ENCODE results near the gene GTF3C1. TPM values are rescaled to one million over a fixed set of nuclear protein-coding genes. Genes with fewer than 3 reads are reported as not detected.

GTF3C1 gene
- total and polyA plus RNA-seq, 2 donors (not counting 1 experiment from before 2014, with no cell fraction given) = 31.2 to 49.6 TPM

- Mint-ChIP-seq H3K4me1 (no peaks in the 10 kb centered on the region), H3K27ac (no peak overlapping the region), H3K27me3 (no peaks in the 10 kb centered on the region), H3K4me3 (no peak overlapping the region), H3K9me3 (ENCODE audit: insufficient read depth) (no peaks in the 10 kb centered on the region)
- Histone ChIP-seq H4K20me1 (ENCODE audit: control insufficient read depth, insufficient read depth, low read length, poor library complexity, severe bottlenecking) (no peaks in the 10 kb centered on the region), H3K27me3 (replicated peaks in 1 of 4; ENCODE audit: control extremely low read depth in 1 of 4, control insufficient read depth in 3 of 4, insufficient read depth in 4 of 4, low read length in 3 of 4) (no peaks in the 10 kb centered on the region), H3K4me2 (replicated peaks; ENCODE audit: low read depth, low read length, poor library complexity, severe bottlenecking) (no peak overlapping the region), H3K79me2 (ENCODE audit: control insufficient read depth, insufficient read depth, low read length) (no peaks in the 10 kb centered on the region), H3K4me1 (ENCODE audit: control insufficient read depth in 2 of 2, insufficient read depth in 2 of 2, low read length in 2 of 2) (no peaks in the 10 kb centered on the region), H3K4me3 (ENCODE audit: control extremely low read depth in 1 of 5, extremely low read depth in 1 of 5, insufficient read depth in 1 of 5, low read depth in 2 of 5, low read length in 4 of 5) (no peak overlapping the region), H3K9ac (ENCODE audit: low read length) (no peak overlapping the region), H2AFZ (ENCODE audit: insufficient read depth, low read depth, low read length, poor library complexity, severe bottlenecking) (no peak overlapping the region), H3K9me3 (ENCODE audit: control extremely low read depth in 1 of 3, control insufficient read depth in 2 of 3, insufficient read depth in 1 of 3, low read length in 2 of 3) (peaks cover 0 to 10% (median 0%) of the 10 kb centered on the region in 3 donors), H3K27ac (ENCODE audit: low read length in 2 of 2) (no peak overlapping the region), H3K36me3 (replicated peaks in 1 of 2; ENCODE audit: control extremely low read depth in 1 of 2, control insufficient read depth in 1 of 2, extremely low read depth in 1 of 2, insufficient read depth in 2 of 2, low read length in 1 of 2) (peaks cover 0 to 8% of the 10 kb centered on the region in 2 experiments)
- ATAC-seq (ENCODE audit: low read depth) (no peak), DNase-seq (no peak)
- no peak for TF ChIP-seq CTCF (IDR thresholded peaks at IDR 0.05)
- POLR2A ChIA-PET = no interaction called here
- intact Hi-C loops (cut with micrococcal nuclease) = no loop called here
- WGBS (ENCODE audit: insufficient coverage) = no CpG with 5 or more reads among the region's 1 CpG
- CTCF ChIA-PET = no interaction called here
These were observed 33.9 kb upstream of the GTF3C1 start for GRCh38 chr16:27583634-27584033.

- no peaks in the 10 kb centered on the region for H3K4me1 ChIP-seq (ENCODE audit: control insufficient read depth in 2 of 2, insufficient read depth in 2 of 2, low read length in 2 of 2)
- no peaks in the 10 kb centered on the region for H3K79me2 ChIP-seq (ENCODE audit: control insufficient read depth, insufficient read depth, low read length)
- CTCF ChIA-PET = no interaction called here
- ATAC-seq (ENCODE audit: low read depth) (no peak), DNase-seq (no peak)
- H3K4me2 ChIP-seq (replicated peaks; ENCODE audit: low read depth, low read length, poor library complexity, severe bottlenecking) = no peak overlapping the region
- H3K27ac ChIP-seq (ENCODE audit: low read length in 2 of 2) = no peak overlapping the region
- H3K4me3 ChIP-seq (ENCODE audit: control extremely low read depth in 1 of 5, extremely low read depth in 1 of 5, insufficient read depth in 1 of 5, low read depth in 2 of 5, low read length in 4 of 5) = no peak overlapping the region
- no peak overlapping the region for H3K9ac ChIP-seq (ENCODE audit: low read length)
- peaks cover 0 to 10% (median 0%) of the 10 kb centered on the region in 3 donors for H3K9me3 ChIP-seq (ENCODE audit: control extremely low read depth in 1 of 3, control insufficient read depth in 2 of 3, insufficient read depth in 1 of 3, low read length in 2 of 3)
- Mint-ChIP-seq H3K27me3 (no peaks in the 10 kb centered on the region), H3K9me3 (ENCODE audit: insufficient read depth) (no peaks in the 10 kb centered on the region), H3K4me1 (no peaks in the 10 kb centered on the region), H3K27ac (no peak overlapping the region), H3K4me3 (no peak overlapping the region)
- 94% methylated on average over 2 of the region's 2 CpGs for WGBS (ENCODE audit: insufficient coverage)
- no peaks in the 10 kb centered on the region for H4K20me1 ChIP-seq (ENCODE audit: control insufficient read depth, insufficient read depth, low read length, poor library complexity, severe bottlenecking)
- H3K27me3 ChIP-seq (replicated peaks in 1 of 4; ENCODE audit: control extremely low read depth in 1 of 4, control insufficient read depth in 3 of 4, insufficient read depth in 4 of 4, low read length in 3 of 4) = no peaks in the 10 kb centered on the region
- no peak overlapping the region for H2AFZ ChIP-seq (ENCODE audit: insufficient read depth, low read depth, low read length, poor library complexity, severe bottlenecking)
- POLR2A ChIA-PET = no interaction called here
- TF ChIP-seq CTCF (IDR thresholded peaks at IDR 0.05) = no peak
- intact Hi-C loops (cut with micrococcal nuclease) = no loop called here
- peaks cover 0 to 8% of the 10 kb centered on the region in 2 experiments for H3K36me3 ChIP-seq (replicated peaks in 1 of 2; ENCODE audit: control extremely low read depth in 1 of 2, control insufficient read depth in 1 of 2, extremely low read depth in 1 of 2, insufficient read depth in 2 of 2, low read length in 1 of 2)
These were observed 33.2 kb upstream of the GTF3C1 start for GRCh38 chr16:27582883-27583282.
